GM18526 (cell line): ENCODE measurements around the gene EHMT2.

Source experiments
- POLR2A ChIP-seq: IDR thresholded peaks from 3 replicates; pipeline ENCODE4 v1.6.1; 2011; ENCODE audit not compliant: insufficient read length; ENCODE audit errors: extremely low read depth

The EHMT2 gene

DNA sequence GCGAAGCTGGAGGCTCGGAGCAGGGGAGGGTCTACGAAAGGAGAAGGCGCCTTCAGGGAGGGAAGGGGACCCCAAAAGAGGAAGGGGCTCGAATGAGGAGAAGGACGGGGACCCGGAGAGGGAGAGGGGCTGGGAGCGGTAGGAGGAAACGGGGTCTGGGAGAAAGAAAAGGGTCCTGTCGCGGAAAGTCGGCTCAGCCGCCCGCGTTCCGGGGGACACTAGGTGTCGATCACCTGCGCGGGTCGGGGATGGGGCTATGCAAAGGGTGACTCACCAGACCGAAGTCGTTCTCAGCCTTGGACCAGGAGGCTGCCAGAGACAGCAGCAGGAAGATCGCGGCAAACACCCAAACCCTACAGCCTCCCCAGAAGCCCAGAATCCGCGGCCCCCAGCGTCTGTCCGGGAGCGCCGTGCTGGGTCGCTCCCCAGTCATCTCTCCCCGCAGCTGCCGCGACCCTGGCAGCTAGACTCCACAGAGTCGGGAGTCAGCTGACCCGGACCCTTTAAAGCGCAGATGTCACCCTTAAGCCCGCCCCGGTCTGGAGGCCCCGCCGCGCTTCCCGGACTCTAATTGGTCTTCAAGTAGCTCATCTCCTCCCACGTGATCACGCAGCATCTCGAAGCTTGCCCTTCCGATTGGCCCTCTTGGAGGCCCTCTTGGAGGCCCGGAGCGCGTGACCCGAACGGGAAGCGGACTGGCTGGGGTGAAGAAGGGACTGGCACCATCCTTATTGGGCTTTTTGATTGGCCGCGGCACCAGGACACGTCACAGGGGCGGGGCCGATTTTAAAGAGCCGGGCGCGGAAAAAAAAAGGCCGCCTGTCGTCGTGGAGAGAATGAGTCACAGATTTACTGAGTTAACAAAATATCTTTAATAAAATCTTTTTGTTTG lies 34.9 kb downstream of the EHMT2 start, which contains the start of gene NEU1:
NEU1 (minus strand) TSS at position 478 of the 892 bp plus-strand sequence; CDS start at position 433, 45 bp downstream.
- TF ChIP-seq POLR2A = peak; percentile 99

DNA sequence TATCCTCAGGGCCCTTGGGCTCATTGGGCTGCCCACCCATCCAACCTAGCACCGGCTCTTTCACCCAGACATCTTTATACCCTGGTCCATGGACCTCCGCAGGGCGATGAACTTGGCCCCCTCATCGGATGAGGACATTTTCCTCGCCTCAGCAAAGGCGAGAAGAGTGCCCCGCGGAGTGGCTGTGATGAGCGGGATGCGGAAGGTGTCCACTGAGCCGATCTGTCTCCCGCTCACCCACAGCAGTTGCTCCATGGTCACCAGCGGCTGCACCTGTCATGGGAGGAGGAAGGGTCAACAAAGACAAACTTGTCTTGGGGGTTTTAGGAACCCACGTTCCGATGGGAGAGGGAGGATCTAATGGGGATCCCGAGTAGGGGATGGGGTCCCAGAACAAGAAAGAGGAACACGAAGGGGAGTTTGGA lies 35.6 kb downstream of the EHMT2 start:
- no peak for TF ChIP-seq POLR2A

DNA sequence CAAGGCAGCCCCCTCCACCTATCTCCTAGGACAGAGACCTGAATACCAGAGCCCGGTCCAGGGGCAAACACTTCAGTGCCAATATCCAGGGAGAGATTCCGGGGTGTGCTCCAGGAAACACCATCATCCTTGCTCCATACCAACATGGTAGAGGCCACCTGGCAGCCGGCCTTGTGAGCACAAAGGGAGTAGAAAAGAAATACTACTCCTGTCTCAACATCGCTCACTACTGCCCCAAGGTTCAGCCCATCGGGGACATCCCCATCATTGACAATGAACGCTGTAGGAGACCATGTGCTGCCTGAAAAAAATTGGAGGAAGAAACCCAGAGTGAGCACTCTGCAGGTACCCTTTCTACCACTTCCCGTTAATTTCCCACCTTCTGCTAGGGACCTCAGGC lies 36.3 kb downstream of the EHMT2 start:
- no peak for TF ChIP-seq POLR2A

DNA sequence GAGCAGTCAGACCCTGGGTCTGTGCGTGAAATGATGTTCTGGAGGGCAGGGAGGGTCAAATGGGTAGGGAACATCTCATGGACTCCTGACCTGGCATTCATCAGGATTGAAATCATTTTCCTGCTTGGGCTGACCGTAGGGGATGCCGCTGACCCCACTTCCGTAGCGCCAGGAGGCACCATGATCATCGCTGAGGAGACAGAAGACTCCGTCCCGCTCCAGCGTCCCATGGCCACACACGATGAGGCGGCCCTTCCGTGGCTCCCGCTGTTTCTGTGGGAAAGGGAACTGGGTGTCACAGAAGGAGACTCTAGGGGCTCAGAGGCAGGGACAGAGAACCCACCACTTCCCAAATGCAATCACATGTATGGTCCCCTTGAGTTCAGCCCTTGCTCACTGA lies 37.1 kb downstream of the EHMT2 start:
- TF ChIP-seq POLR2A = no peak

DNA sequence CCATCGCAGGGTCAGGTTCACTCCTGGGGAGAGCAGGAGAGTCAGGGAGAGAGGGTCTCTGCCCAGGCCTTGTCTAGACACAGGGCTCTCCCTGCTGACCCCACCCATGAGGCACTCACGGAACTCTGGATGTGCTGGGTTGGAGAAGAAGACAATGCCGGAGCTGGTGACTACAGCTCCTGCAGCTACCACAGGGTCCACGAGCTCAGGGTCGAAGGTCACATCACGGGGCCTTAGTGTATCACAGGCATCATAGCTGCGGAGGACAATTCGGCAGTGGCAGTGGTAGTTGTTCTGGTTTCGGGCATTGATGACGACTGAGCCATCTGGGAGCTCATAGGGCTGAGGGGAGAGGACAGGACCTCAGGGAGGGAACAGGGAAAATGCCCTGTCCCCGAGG lies 37.6 kb downstream of the EHMT2 start:
- no peak for TF ChIP-seq POLR2A

DNA sequence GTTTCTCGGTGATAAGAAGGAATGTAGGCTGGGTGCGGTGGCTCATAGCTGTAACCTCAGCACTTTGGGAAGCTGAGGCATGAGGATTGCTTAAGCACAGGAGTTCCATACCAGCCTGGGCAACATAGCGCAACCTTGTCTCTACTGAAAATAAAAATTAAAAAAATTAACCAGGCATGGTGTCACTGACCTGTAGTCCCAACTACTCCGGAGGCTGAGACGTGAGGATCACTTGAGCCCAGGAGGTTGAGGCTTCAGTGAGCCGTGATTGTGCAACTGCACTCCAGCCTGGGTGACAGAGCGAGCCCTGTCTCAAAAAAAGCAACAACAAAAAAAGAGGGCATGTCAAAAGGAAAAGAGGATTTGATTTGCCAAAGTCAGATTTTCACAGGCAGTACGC lies 38.8 kb downstream of the EHMT2 start:
- TF ChIP-seq POLR2A = no peak

DNA sequence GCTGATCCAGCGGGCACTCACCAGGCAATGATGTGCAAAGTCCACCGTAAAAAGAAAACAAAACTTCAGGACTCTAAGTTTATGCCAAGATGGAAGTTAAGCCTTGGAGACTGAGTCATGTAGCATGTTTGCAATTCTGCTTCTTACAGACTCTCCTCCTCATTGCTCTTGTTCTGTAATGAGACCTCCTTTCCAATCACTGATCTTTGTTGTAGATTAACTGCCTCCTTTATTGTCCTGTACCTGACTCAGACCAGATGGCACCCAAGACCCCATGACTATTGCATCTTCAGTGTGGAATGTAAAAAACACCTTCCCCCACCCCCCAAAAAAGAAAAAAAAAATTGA lies 46.0 kb downstream of the EHMT2 start:
- no peak for TF ChIP-seq POLR2A

DNA sequence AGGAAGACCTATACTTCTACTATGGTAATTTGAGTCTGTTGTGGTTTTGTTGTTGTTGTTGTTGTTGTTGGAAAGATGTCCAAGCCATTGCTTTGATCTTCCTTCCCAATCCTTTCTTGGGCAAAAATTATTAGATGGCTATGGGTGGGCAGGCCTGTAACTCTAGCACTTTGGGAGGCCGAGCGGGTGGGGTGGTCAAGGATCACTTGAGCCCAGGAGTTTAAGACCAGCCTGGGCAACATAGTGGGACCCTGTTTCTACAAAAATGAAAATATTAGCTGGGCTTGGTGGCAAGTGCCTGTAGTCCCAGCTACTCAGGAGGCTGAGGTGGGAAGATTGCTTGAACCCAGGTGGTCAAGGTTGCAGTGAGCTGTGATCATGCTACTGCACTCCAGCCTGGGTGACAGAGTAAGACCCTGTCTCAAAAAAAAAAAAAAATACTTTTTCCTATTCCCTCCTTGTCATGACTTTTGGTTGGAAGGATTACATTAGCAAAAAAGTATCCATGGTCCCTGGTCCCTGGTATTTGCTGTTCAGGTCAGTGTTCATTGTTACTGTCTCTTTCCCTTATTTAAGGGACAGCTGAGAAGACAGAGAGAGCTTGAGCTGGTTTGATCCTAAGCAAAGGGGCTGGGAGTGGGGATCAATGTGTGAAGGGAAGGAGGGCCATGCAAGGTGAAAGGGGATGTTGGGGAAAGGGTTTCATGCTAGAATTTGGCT lies 46.6 kb downstream of the EHMT2 start:
- no peak for TF ChIP-seq POLR2A

DNA sequence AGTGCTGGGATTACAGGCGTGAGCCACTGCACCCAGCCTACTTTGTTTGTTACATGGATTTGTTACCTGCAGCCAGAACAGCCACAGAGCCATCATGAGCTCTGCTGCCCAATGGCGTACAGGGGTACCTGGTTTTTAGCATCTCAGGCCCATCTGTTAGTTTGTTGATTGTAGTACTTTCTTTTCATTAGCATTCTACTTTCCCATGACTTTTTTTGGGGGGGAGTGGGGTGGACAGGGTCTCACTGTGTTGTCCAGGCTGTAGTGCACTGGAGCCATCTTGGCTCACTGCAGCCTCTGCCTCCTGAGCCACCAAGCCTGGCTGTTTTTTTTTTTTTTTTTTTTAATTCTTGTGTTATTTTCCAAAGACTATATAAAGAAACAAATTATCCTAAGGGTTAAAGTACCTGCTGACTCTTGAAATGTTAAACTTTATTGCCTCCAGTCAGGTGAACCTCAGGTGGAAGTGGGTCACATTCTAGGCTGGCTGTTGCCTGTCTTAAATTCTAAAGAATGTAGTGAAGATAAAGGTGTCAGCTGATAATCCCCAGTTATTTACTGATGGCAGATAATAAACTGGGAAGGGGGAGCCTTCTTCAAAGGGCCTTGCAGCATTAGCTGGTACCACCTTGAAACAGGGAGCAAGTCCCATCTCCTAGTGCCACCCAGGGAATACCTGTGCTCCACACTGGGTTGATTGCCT lies 50.1 kb downstream of the EHMT2 start:
- TF ChIP-seq POLR2A = no peak

DNA sequence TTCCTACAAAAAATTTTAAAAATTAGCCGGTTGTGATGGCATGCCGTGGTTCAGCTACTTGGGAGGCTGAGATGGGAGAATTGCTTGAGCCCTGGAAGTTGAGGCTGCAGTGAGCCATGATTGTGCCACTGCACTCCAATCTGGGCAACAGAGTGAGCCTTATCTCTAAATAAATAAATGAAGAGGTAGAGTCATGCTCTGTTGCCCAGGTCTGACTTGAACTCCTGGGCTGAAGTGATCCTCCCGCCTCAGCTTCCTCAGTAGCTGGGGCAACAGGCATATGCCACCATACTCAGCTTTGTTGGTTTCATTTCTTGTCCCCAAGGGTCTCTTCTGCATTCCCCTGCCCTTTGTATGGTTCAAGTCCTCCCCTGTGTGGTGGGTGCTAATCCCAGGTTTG lies 53.0 kb downstream of the EHMT2 start:
- TF ChIP-seq POLR2A = no peak

DNA sequence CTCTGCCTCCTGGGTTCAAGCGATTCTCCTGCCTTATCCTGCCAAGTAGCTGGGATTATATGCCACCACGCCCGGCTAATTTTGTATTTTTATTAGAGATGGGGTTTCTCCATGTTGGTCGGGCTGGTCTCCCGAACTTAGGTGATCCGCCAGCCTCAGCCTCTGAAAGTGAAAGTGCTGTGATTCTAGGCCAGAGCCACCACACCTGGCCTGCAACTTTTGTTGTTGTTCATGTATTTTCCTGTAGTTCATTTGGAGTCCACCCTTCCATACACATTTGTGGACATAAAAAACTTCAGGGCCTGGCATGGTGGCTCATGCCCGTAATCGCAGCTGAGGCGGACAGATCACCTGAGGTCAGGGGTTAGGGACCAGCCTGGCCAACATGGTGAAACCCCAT lies 55.4 kb downstream of the EHMT2 start:
- TF ChIP-seq POLR2A = no peak

DNA sequence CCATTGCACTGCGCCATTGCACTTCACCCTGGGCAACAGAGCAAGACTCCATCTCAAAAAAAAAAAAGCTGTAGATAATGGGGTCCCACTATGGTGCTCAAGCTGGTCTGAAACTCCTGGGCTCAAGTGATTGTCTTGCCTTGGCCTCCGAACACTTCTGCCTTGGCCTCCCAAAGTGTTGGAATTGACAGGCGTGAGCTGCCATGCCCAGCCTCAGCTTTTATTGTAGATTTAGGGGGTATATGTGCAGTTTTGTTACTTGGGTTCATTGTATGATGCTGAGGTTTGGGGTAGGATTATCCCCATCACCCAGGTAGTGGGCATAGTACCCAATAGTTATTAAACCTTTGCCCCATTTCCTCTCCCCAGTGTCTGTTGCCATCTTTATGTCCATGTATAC lies 58.5 kb downstream of the EHMT2 start:
- TF ChIP-seq POLR2A = no peak

DNA sequence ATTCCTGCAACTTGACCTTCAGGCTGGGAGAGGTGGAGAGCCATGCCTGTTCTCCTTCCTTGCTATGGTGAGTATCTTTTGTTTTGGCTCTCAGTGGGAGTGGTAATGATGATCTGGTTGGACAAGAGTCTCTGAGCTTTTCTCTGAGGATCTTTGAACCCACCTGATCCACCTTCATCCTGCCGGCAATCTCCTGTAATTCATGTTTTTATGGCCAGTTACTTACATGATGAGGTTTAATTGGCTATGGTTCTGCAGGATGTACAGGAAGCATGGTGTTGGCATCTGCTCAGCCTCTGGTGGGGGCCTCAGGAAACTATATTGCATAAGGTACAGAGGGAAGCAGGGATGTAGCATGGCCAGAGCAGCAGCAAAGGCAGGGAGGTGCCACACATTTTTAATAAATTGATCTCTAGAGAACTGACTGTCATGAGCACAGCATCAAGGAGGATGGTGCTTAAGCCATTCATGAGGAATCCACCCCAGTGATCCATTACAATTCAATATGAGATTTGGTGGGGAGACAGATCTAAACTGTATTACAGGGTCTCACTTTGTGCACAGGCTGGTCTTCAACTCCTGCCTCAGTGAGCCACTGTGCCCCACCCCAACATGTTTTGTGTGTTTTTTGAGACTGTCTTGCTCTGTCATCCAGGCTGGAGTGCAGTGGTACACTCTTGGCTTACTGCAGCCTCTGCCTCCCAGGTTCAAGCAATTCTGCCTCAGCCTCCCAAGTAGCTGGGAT lies 60.0 kb downstream of the EHMT2 start:
- no peak for TF ChIP-seq POLR2A

DNA sequence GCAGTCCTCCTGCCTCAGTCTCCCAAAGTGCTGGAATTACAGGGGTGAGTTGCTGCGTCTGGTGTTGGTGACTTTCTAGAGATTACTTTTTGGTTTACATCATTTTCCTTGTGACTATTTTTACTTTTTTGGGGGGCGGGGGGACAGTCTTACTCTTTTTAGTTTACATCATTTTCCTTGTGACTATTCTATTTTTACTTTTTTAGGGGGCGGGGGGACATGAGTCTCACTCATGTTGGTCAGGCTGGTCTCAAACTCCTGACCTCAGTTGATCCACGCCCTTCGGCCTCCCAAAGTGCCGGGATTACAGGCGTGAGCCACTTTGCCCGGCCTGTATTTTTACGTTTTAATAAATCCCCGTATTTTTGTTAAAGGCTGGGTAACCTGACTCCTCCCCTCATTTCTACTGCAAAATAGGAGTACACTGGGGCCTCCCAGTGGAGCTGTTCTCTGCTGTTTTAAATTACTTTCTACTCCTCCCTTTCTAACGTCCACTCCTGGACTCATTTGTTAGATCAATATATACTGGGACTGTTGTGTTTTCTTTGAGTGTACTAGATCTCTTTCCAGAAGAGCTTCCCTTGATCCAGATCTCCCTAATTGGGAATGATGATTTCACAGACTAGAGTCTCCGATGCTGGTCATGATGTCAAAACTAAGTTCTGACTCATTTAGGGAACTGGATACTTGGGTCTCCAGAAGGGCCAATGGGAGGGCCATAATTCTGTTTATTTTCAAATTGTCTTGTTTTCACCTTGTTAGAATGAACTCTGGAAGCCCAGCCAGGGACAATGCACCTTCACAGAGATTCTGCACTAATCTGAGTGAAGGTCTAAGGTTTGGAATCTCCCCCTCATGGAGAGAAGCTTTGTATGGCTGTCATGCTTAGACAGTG lies 60.8 kb downstream of the EHMT2 start:
- TF ChIP-seq POLR2A = no peak
